CD4-positive, alpha-beta memory T cell (primary cell): ENCODE measurements around the gene MYRFL. TPM values are rescaled to one million over a fixed set of nuclear protein-coding genes. Genes with fewer than 3 reads are reported as not detected.

Experiments used
- CTCF ChIA-PET: fragments of 350-600 bp; sonication (Branson Sonifier 250); formaldehyde crosslinking; loops from one replicate; lab custom pipeline; 2021; ENCODE audit warnings: inconsistent platforms; ENCODE audit not compliant: partially characterized antibody; lab: Charles Lee
- POLR2A ChIA-PET: fragments of 350-600 bp; sonication (Branson Sonifier 250); formaldehyde crosslinking; loops from one replicate; lab custom pipeline; 2021; ENCODE audit not compliant: partially characterized antibody; lab: Charles Lee
- DNase-seq, 5 donors: peaks; one replicate each; pipeline versions ENCODE4 v3.0.0 to v3.0.0-alpha.2; 2020 to 2022; ENCODE audit warnings: mixed read lengths in 1 of 5
- H3K27ac ChIP-seq: one replicate; pipeline ENCODE4 v1.7.0; 2013; ENCODE audit warnings: low read depth, low read length
- H3K27me3 ChIP-seq: 2 replicates; pipeline ENCODE4 v1.7.0; 2013; ENCODE audit warnings: mild to moderate bottlenecking, low read length, moderate library complexity; ENCODE audit not compliant: insufficient read depth
- H3K36me3 ChIP-seq: 2 replicates; pipeline ENCODE4 v1.7.0; 2013; ENCODE audit warnings: mild to moderate bottlenecking, low read length, moderate library complexity; ENCODE audit not compliant: insufficient read depth
- H3K4me1 ChIP-seq: 2 replicates; pipeline ENCODE4 v1.7.0; 2013; ENCODE audit warnings: mild to moderate bottlenecking, low read length, moderate library complexity; ENCODE audit not compliant: insufficient read depth
- H3K4me3 ChIP-seq, 2 donors: one replicate each; pipeline ENCODE4 v1.7.0; 2013; ENCODE audit warnings: low read length in 2 of 2, mild to moderate bottlenecking in 1 of 2
- H3K9me3 ChIP-seq, 2 donors: one replicate each; pipeline ENCODE4 v1.7.0; 2013; ENCODE audit warnings: low read length in 2 of 2, control low read depth in 1 of 2; ENCODE audit not compliant: control insufficient read depth in 1 of 2
- H3K27ac Mint-ChIP-seq, 7 donors: one replicate each; pipeline ENCODE4 v1.8.0; 2020 to 2021; ENCODE audit warnings: mixed read lengths in 7 of 7, mild to moderate bottlenecking in 6 of 7, inconsistent platforms in 3 of 7, moderate library complexity in 3 of 7
- H3K27me3 Mint-ChIP-seq, 2 donors: one replicate each; pipeline ENCODE4 v1.8.0; 2020 to 2021; ENCODE audit warnings: mixed read lengths in 2 of 2
- H3K36me3 Mint-ChIP-seq, 2 donors: one replicate each; pipeline ENCODE4 v1.8.0; 2020 to 2021; ENCODE audit warnings: mixed read lengths in 2 of 2, inconsistent platforms in 1 of 2, mild to moderate bottlenecking in 1 of 2
- H3K4me1 Mint-ChIP-seq, 4 donors: one replicate each; pipeline ENCODE4 v1.8.0; 2020 to 2021; ENCODE audit warnings: mixed read lengths in 4 of 4, mild to moderate bottlenecking in 1 of 4
- H3K4me3 Mint-ChIP-seq, 8 donors: one replicate each; pipeline ENCODE4 v1.8.0; 2020 to 2021; ENCODE audit warnings: mixed read lengths in 8 of 8, mild to moderate bottlenecking in 7 of 8, moderate library complexity in 6 of 8, inconsistent platforms in 3 of 8
- H3K9me3 Mint-ChIP-seq, 8 donors: one replicate each; pipeline ENCODE4 v1.8.0; 2020 to 2021; ENCODE audit warnings: mixed read lengths in 8 of 8, mild to moderate bottlenecking in 5 of 8, inconsistent platforms in 3 of 8, moderate library complexity in 1 of 8
- intact Hi-C: fragments of 100-400 bp; cut with micrococcal nuclease; formaldehyde crosslinking; loops from one replicate; pipeline ENCODE4 v1.15.1; 2023
- polyA plus RNA-seq, 2 donors: library from polyadenylated mRNA; unstranded; fragments of 300-500 nt; fragmentation: Illumina TruSeq; gene quantifications; one replicate each; pipeline ENCODE4 v1.2.3, GENCODE V29; 2021
- total RNA-seq, 2 experiments: library from RNA; stranded (reverse); gene quantifications; one replicate each; pipeline ENCODE4 v1.2.3, GENCODE V29; 2021

MYRFL gene
- total and polyA plus RNA-seq, 4 experiments from 2014 or later: not detected

GRCh38 chr12:69834147-69834546, 9.1 kb downstream of the MYRFL start:
- H3K27me3 Mint-ChIP-seq: peaks cover 5 to 8% of the 10 kb centered on the region in 2 donors
- peaks cover 0 to 1% (median 0%) of the 10 kb centered on the region in 8 donors for H3K9me3 Mint-ChIP-seq
- intact Hi-C loops: no loop called here
- H3K27ac Mint-ChIP-seq: no peak overlapping the region
- no peak overlapping the region for H3K27ac ChIP-seq
- ChIA-PET POLR2A (no interaction called here), CTCF (no interaction called here)
- no peaks in the 10 kb centered on the region for H3K36me3 Mint-ChIP-seq
- no peak overlapping the region for H3K4me3 Mint-ChIP-seq
- no peaks in the 10 kb centered on the region for H3K27me3 ChIP-seq
- H3K9me3 ChIP-seq: no peaks in the 10 kb centered on the region
- H3K4me1 Mint-ChIP-seq: no peaks in the 10 kb centered on the region
- no peaks in the 10 kb centered on the region for H3K36me3 ChIP-seq
- DNase-seq: no peak
- H3K4me3 ChIP-seq: no peak overlapping the region
- no peaks in the 10 kb centered on the region for H3K4me1 ChIP-seq

GRCh38 chr12:69834576-69834975, 9.5 kb downstream of the MYRFL start:
- intact Hi-C loops: no loop called here
- Mint-ChIP-seq H3K4me1 (no peaks in the 10 kb centered on the region), H3K9me3 (peaks cover 0 to 1% (median 0%) of the 10 kb centered on the region in 8 donors), H3K4me3 (no peak overlapping the region), H3K27ac (no peak overlapping the region), H3K27me3 (peaks cover 4 to 5% of the 10 kb centered on the region in 2 donors), H3K36me3 (no peaks in the 10 kb centered on the region)
- no peaks in the 10 kb centered on the region for H3K4me1 ChIP-seq
- ChIA-PET POLR2A (no interaction called here), CTCF (no interaction called here)
- DNase-seq: no peak
- no peak overlapping the region for H3K4me3 ChIP-seq
- H3K27ac ChIP-seq: no peak overlapping the region
- H3K27me3 ChIP-seq: no peaks in the 10 kb centered on the region
- no peaks in the 10 kb centered on the region for H3K9me3 ChIP-seq
- no peaks in the 10 kb centered on the region for H3K36me3 ChIP-seq

GRCh38 chr12:69835081-69835480, 10.1 kb downstream of the MYRFL start:
- no peak for DNase-seq
- Mint-ChIP-seq H3K4me1 (no peaks in the 10 kb centered on the region), H3K4me3 (no peak overlapping the region), H3K9me3 (peaks cover 0 to 1% (median 0%) of the 10 kb centered on the region in 8 donors), H3K36me3 (no peaks in the 10 kb centered on the region), H3K27ac (no peak overlapping the region), H3K27me3 (peaks cover 3 to 4% of the 10 kb centered on the region in 2 donors)
- H3K4me3 ChIP-seq: no peak overlapping the region
- ChIA-PET CTCF (interaction anchor here (1.0 kb wide), 1 partner anchor 22 kb away, joined by 3 read pairs; no protein-coding TSS in a partner anchor), POLR2A (no interaction called here)
- no peaks in the 10 kb centered on the region for H3K9me3 ChIP-seq
- no peaks in the 10 kb centered on the region for H3K4me1 ChIP-seq
- no peaks in the 10 kb centered on the region for H3K36me3 ChIP-seq
- no peaks in the 10 kb centered on the region for H3K27me3 ChIP-seq
- intact Hi-C loops: no loop called here
- no peak overlapping the region for H3K27ac ChIP-seq

GRCh38 chr12:69836015-69836414, 11.0 kb downstream of the MYRFL start:
- H3K27ac Mint-ChIP-seq: no peak overlapping the region
- no peaks in the 10 kb centered on the region for H3K9me3 ChIP-seq
- H3K27me3 ChIP-seq: no peaks in the 10 kb centered on the region
- POLR2A ChIA-PET: no interaction called here
- H3K36me3 ChIP-seq: no peaks in the 10 kb centered on the region
- no peaks in the 10 kb centered on the region for H3K4me1 Mint-ChIP-seq
- no peak overlapping the region for H3K4me3 ChIP-seq
- H3K27ac ChIP-seq: no peak overlapping the region
- H3K36me3 Mint-ChIP-seq: no peaks in the 10 kb centered on the region
- H3K4me1 ChIP-seq: no peaks in the 10 kb centered on the region
- CTCF ChIA-PET: interaction anchor here (1.0 kb wide), 1 partner anchor 21 kb away, joined by 3 read pairs; no protein-coding TSS in a partner anchor
- H3K27me3 Mint-ChIP-seq: peaks cover 6 to 7% of the 10 kb centered on the region in 2 donors
- no peak for DNase-seq
- peaks cover 0 to 1% (median 0%) of the 10 kb centered on the region in 8 donors for H3K9me3 Mint-ChIP-seq
- no peak overlapping the region for H3K4me3 Mint-ChIP-seq
- intact Hi-C loops: no loop called here

DNA sequence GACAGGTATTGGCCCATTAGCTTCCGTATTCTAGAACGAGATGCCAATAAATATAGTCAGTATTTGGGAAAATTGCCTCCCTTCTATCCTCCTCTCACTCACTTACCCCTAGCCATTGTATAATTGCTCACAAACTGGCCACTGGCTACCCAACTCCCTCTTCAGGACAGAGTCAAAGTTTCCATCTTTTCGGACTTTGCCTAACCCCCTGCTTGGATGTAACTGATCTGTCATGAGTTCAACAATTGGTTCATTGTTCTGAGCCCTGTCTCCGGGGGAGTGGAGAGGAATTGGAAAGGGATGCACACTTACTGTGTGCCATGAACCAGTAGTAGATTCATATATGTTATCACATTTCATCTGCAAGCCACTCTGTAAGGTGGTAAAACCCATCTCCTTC, 12.2 kb downstream of the MYRFL start:
- H3K36me3 Mint-ChIP-seq: no peaks in the 10 kb centered on the region
- H3K36me3 ChIP-seq: no peaks in the 10 kb centered on the region
- CTCF ChIA-PET: no interaction called here
- no peaks in the 10 kb centered on the region for H3K4me1 Mint-ChIP-seq
- H3K27me3 Mint-ChIP-seq: peaks cover 6 to 11% of the 10 kb centered on the region in 2 donors
- no peaks in the 10 kb centered on the region for H3K9me3 ChIP-seq
- no peak for DNase-seq
- H3K9me3 Mint-ChIP-seq: peaks cover 0 to 1% (median 0%) of the 10 kb centered on the region in 8 donors
- no peak overlapping the region for H3K27ac Mint-ChIP-seq
- POLR2A ChIA-PET: no interaction called here
- no peaks in the 10 kb centered on the region for H3K4me1 ChIP-seq
- H3K27ac ChIP-seq: no peak overlapping the region
- H3K4me3 Mint-ChIP-seq: no peak overlapping the region
- H3K4me3 ChIP-seq: no peak overlapping the region
- H3K27me3 ChIP-seq: no peaks in the 10 kb centered on the region
- intact Hi-C loops: no loop called here

GRCh38 chr12:69837657-69838415, 12.8 kb downstream of the MYRFL start:
- no peaks in the 10 kb centered on the region for H3K9me3 Mint-ChIP-seq
- H3K4me1 Mint-ChIP-seq: no peaks in the 10 kb centered on the region
- H3K27ac Mint-ChIP-seq: no peak overlapping the region
- no peaks in the 10 kb centered on the region for H3K4me1 ChIP-seq
- H3K36me3 ChIP-seq: no peaks in the 10 kb centered on the region
- H3K27ac ChIP-seq: no peak overlapping the region
- DNase-seq: no peak
- no peak overlapping the region for H3K4me3 ChIP-seq
- no peaks in the 10 kb centered on the region for H3K27me3 ChIP-seq
- ChIA-PET CTCF (no interaction called here), POLR2A (no interaction called here)
- no peaks in the 10 kb centered on the region for H3K9me3 ChIP-seq
- H3K4me3 Mint-ChIP-seq: no peak overlapping the region
- H3K27me3 Mint-ChIP-seq: peaks cover 8 to 9% of the 10 kb centered on the region in 2 donors
- H3K36me3 Mint-ChIP-seq: no peaks in the 10 kb centered on the region
- intact Hi-C loops: no loop called here

- H3K9me3 Mint-ChIP-seq: no peaks in the 10 kb centered on the region
Measured at GRCh38 chr12:69840727-69841126, 15.7 kb downstream of the MYRFL start.

More at GRCh38 chr12:69840727-69841126, 15.7 kb downstream of the MYRFL start:
- H3K9me3 ChIP-seq: no peaks in the 10 kb centered on the region
- Mint-ChIP-seq H3K4me3 (no peak overlapping the region), H3K4me1 (no peaks in the 10 kb centered on the region), H3K27me3 (peaks cover 8 to 11% of the 10 kb centered on the region in 2 donors), H3K27ac (no peak overlapping the region), H3K36me3 (no peaks in the 10 kb centered on the region)
- intact Hi-C loops: no loop called here
- ChIA-PET CTCF (no interaction called here), POLR2A (no interaction called here)
- no peak overlapping the region for H3K27ac ChIP-seq
- no peaks in the 10 kb centered on the region for H3K4me1 ChIP-seq
- no peaks in the 10 kb centered on the region for H3K36me3 ChIP-seq
- H3K27me3 ChIP-seq: no peaks in the 10 kb centered on the region
- no peak for DNase-seq
- H3K4me3 ChIP-seq: no peak overlapping the region
